Liver (tissue), 9 donors: ENCODE measurements around the gene CCDC172. TPM values are rescaled to one million over a fixed set of nuclear protein-coding genes. Genes with fewer than 3 reads are reported as not detected.

Source experiments
- DNase-seq: peaks from one replicate; pipeline ENCODE4 v3.0.0-alpha.2; 2017; ENCODE audit warnings: low spot score
- H3K27ac ChIP-seq, 2 donors: one replicate each; pipeline ENCODE4 v1.7.0; 2013; ENCODE audit warnings: inconsistent platforms in 2 of 2, low read length in 2 of 2, control low read depth in 1 of 2, low read depth in 1 of 2, mild to moderate bottlenecking in 1 of 2
- H3K27me3 ChIP-seq, 4 donors: one replicate each; pipeline versions ENCODE4 v1.6.1 to v1.7.0; 2013; ENCODE audit warnings: low read length in 3 of 4, inconsistent platforms in 1 of 4, mild to moderate bottlenecking in 1 of 4, moderate library complexity in 1 of 4; ENCODE audit not compliant: control insufficient read depth in 4 of 4, insufficient read depth in 4 of 4
- H3K36me3 ChIP-seq, 4 donors: one replicate each; pipeline versions ENCODE4 v1.6.1 to v1.7.0; 2013; ENCODE audit warnings: low read length in 3 of 4, mild to moderate bottlenecking in 3 of 4, low read depth in 1 of 4, moderate library complexity in 1 of 4; ENCODE audit not compliant: control insufficient read depth in 4 of 4, insufficient read depth in 3 of 4
- H3K4me1 ChIP-seq, 4 donors: one replicate each; pipeline versions ENCODE4 v1.6.1 to v1.7.0; 2013; ENCODE audit warnings: low read length in 3 of 4, mild to moderate bottlenecking in 3 of 4, moderate library complexity in 1 of 4; ENCODE audit not compliant: control insufficient read depth in 4 of 4, insufficient read depth in 4 of 4
- H3K4me3 ChIP-seq, 3 donors: one replicate each; pipeline versions ENCODE4 v1.6.1 to v1.7.0; 2013; ENCODE audit warnings: low read length in 3 of 3, control low read depth in 1 of 3, low read depth in 1 of 3, mild to moderate bottlenecking in 1 of 3
- H3K9ac ChIP-seq, 2 donors: one replicate each; pipeline ENCODE4 v1.7.0; 2013; ENCODE audit warnings: low read length in 2 of 2, mild to moderate bottlenecking in 2 of 2, moderate library complexity in 2 of 2, control low read depth in 1 of 2, low read depth in 1 of 2
- H3K9me3 ChIP-seq, 4 donors: one replicate each; pipeline versions ENCODE4 v1.6.1 to v1.7.0; 2013; ENCODE audit warnings: low read length in 3 of 4; ENCODE audit not compliant: control insufficient read depth in 4 of 4
- EGR1 ChIP-seq, 2 donors: IDR thresholded peaks; 2 replicates each; pipeline ENCODE4 v1.6.1; 2016 to 2018; ENCODE audit warnings: antibody characterized with exemption in 2 of 2, low read depth in 2 of 2
- FOXA1 ChIP-seq: IDR thresholded peaks from 2 replicates; pipeline ENCODE4 v1.6.1; 2016; ENCODE audit warnings: antibody characterized with exemption
- FOXA2 ChIP-seq: IDR thresholded peaks from 2 replicates; pipeline ENCODE4 v1.6.1; 2016; ENCODE audit warnings: antibody characterized with exemption
- GABPA ChIP-seq, 2 donors: IDR thresholded peaks in 1 of 2; conservative IDR thresholded peaks in 1 of 2; 2 replicates each; pipeline ENCODE4 v1.6.1; 2016; ENCODE audit warnings: antibody characterized with exemption in 2 of 2, mild to moderate bottlenecking in 1 of 2, moderate library complexity in 1 of 2
- HNF4A ChIP-seq, 2 donors: conservative IDR thresholded peaks; 2 replicates each; pipeline ENCODE4 v1.6.1; 2016; ENCODE audit warnings: antibody characterized with exemption in 2 of 2, mild to moderate bottlenecking in 2 of 2
- HNF4G ChIP-seq: IDR thresholded peaks from 2 replicates; pipeline ENCODE4 v1.6.1; 2016; ENCODE audit warnings: antibody characterized with exemption
- JUND ChIP-seq, 2 donors: IDR thresholded peaks; 2 replicates each; pipeline ENCODE4 v1.6.1; 2016; ENCODE audit warnings: antibody characterized with exemption in 2 of 2
- NR2F2 ChIP-seq: IDR thresholded peaks from 2 replicates; pipeline ENCODE4 v1.6.1; 2016; ENCODE audit warnings: antibody characterized with exemption
- RAD21 ChIP-seq, 2 donors: IDR thresholded peaks; 2 replicates each; pipeline ENCODE4 v1.6.1; 2016; ENCODE audit warnings: antibody characterized with exemption in 2 of 2, mild to moderate bottlenecking in 2 of 2
- RXRA ChIP-seq, 2 donors: IDR thresholded peaks; 2 replicates each; pipeline ENCODE4 v1.6.1; 2017 to 2018; ENCODE audit warnings: antibody characterized with exemption in 2 of 2, mild to moderate bottlenecking in 1 of 2
- SP1 ChIP-seq: IDR thresholded peaks from 2 replicates; pipeline ENCODE4 v1.6.1; 2018; ENCODE audit warnings: antibody characterized with exemption, mild to moderate bottlenecking
- TAF1 ChIP-seq: conservative IDR thresholded peaks from 2 replicates; pipeline ENCODE4 v1.6.1; 2016; ENCODE audit warnings: antibody characterized with exemption, mild to moderate bottlenecking
- YY1 ChIP-seq: IDR thresholded peaks from 2 replicates; pipeline ENCODE4 v1.6.1; 2016; ENCODE audit warnings: antibody characterized with exemption, mild to moderate bottlenecking
- WGBS: extraction: QIAGEN DNeasy Blood & Tissue Kit; methylation state at CpG from one replicate; pipeline ENCODE4 v1.1.7; 2013; 5-methylcytosine and 5-hydroxymethylcytosine counted together
- polyA plus RNA-seq, 2 donors: library from polyadenylated mRNA; stranded (reverse) in 1 of 2; unstranded in 1 of 2; fragments of 200-250 nt in 1 of 2; fragments of >200 nt in 1 of 2; fragmentation: Nextera tagmentation in 1 of 2; extraction: Ambion mirVana in 1 of 2; gene quantifications; one replicate each; pipeline versions ENCODE4 v1.2.1 to v1.2.3, GENCODE V29; 2013 to 2015
- total RNA-seq, 2 donors: library from RNA; depleted of rRNA; stranded (reverse); fragments of >200 nt; gene quantifications; one replicate each; pipeline ENCODE4 v1.2.3, GENCODE V29; 2014
- TF ChIP-seq, protein P1 (sequence below): IDR thresholded peaks from 2 replicates; pipeline ENCODE4 v1.6.1; 2016; ENCODE audit warnings: antibody characterized with exemption, mild to moderate bottlenecking
- TF ChIP-seq, protein P2 (sequence below): IDR thresholded peaks from 2 replicates; pipeline ENCODE4 v1.6.1; 2016; ENCODE audit warnings: antibody characterized with exemption
- TF ChIP-seq, protein P3 (sequence below): IDR thresholded peaks from 2 replicates; pipeline ENCODE4 v1.6.1; 2016; ENCODE audit warnings: antibody characterized with exemption
- TF ChIP-seq, protein P4 (sequence below): IDR thresholded peaks from 2 replicates; pipeline ENCODE4 v1.6.1; 2016; ENCODE audit warnings: antibody characterized with exemption
- TF ChIP-seq, protein P5 (sequence below): fragments of 150-350 bp; IDR thresholded peaks from 2 replicates; pipeline ENCODE4 v1.5.1; 2017; ENCODE audit warnings: improper control_type of control experiment, low read depth, low read length; ENCODE audit not compliant: missing input control
- donor health status: healthy.
- donor health status: healthy.
- donor health status: healthy.
- donor health status: healthy.
- donor health status: healthy.

CCDC172 gene
- total and polyA plus RNA-seq, 4 donors, result not detected

DNA sequence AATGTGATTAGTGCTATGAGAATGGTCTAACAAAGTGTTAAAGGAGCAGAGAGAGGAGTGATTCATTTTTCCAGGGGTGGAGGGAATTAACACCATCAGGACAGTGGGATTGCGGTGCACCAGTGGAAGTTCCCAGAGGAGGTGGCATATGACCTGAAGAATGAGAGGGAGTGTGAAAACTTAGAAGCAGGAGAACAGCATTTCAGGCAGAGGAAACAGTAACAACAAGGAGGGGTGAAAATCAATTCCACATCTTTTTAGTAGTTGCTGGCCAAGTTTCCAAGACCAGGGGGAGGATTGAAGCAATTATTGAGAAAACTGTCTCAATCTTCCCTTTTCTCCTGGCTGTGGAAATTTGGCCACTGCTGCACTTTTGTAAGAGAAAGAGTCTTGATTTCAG lies 23.7 kb upstream of the CCDC172 start:
- no peak overlapping the region for H3K9ac ChIP-seq

DNA sequence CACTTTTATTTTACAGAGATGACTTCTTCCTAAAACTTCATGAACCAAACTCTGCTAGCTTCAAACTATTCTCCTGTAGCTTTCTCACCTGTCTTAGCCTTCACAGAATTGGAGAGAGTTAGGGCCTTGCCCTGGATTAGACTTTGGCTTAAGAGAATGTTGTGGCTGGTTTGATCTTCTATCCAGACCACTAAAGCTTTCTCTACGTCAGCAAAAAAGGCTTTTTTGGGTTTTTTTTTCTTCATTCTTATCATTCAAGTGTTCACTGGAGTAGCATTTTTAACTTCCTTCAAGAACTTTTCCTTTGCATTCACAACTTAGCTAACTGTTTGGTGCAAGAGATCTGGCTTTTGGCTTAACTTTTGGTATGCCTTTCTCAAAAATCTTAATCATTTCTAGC lies 19.3 kb upstream of the CCDC172 start:
- 81% methylated on average over 1 of the region's 1 CpG for WGBS
- DNase-seq, result no peak
- Histone ChIP-seq H3K4me3 (no peak overlapping the region), H3K9me3 (no peaks in the 10 kb centered on the region), H3K27ac (no peak overlapping the region), H3K27me3 (no peaks in the 10 kb centered on the region), H3K36me3 (no peaks in the 10 kb centered on the region), H3K9ac (no peak overlapping the region), H3K4me1 (no peaks in the 10 kb centered on the region)
- TF ChIP-seq YY1 (no peak), HNF4A (conservative IDR thresholded peaks at IDR 0.05) (no peak), EGR1 (IDR thresholded peaks at IDR 0.05; ENCODE audit: low read depth in 2 of 2) (no peak), RXRA (IDR thresholded peaks at IDR 0.05) (no peak)
- TF ChIP-seq, protein P1, sequence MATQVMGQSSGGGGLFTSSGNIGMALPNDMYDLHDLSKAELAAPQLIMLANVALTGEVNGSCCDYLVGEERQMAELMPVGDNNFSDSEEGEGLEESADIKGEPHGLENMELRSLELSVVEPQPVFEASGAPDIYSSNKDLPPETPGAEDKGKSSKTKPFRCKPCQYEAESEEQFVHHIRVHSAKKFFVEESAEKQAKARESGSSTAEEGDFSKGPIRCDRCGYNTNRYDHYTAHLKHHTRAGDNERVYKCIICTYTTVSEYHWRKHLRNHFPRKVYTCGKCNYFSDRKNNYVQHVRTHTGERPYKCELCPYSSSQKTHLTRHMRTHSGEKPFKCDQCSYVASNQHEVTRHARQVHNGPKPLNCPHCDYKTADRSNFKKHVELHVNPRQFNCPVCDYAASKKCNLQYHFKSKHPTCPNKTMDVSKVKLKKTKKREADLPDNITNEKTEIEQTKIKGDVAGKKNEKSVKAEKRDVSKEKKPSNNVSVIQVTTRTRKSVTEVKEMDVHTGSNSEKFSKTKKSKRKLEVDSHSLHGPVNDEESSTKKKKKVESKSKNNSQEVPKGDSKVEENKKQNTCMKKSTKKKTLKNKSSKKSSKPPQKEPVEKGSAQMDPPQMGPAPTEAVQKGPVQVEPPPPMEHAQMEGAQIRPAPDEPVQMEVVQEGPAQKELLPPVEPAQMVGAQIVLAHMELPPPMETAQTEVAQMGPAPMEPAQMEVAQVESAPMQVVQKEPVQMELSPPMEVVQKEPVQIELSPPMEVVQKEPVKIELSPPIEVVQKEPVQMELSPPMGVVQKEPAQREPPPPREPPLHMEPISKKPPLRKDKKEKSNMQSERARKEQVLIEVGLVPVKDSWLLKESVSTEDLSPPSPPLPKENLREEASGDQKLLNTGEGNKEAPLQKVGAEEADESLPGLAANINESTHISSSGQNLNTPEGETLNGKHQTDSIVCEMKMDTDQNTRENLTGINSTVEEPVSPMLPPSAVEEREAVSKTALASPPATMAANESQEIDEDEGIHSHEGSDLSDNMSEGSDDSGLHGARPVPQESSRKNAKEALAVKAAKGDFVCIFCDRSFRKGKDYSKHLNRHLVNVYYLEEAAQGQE, result no peak
- TF ChIP-seq, protein P2, sequence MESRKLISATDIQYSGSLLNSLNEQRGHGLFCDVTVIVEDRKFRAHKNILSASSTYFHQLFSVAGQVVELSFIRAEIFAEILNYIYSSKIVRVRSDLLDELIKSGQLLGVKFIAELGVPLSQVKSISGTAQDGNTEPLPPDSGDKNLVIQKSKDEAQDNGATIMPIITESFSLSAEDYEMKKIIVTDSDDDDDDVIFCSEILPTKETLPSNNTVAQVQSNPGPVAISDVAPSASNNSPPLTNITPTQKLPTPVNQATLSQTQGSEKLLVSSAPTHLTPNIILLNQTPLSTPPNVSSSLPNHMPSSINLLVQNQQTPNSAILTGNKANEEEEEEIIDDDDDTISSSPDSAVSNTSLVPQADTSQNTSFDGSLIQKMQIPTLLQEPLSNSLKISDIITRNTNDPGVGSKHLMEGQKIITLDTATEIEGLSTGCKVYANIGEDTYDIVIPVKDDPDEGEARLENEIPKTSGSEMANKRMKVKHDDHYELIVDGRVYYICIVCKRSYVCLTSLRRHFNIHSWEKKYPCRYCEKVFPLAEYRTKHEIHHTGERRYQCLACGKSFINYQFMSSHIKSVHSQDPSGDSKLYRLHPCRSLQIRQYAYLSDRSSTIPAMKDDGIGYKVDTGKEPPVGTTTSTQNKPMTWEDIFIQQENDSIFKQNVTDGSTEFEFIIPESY, result no peak

More for the DNA sequence above, 23.7 kb upstream of the CCDC172 start:
- no peak overlapping the region for H3K4me3 ChIP-seq
- no peaks in the 10 kb centered on the region for H3K4me1 ChIP-seq
- TF ChIP-seq FOXA2, result no peak
- no peak for TF ChIP-seq NR2F2
- no peak for TF ChIP-seq EGR1 (IDR thresholded peaks at IDR 0.05; ENCODE audit: low read depth in 2 of 2)
- TF ChIP-seq, protein P2, result no peak
- TF ChIP-seq, protein P3, sequence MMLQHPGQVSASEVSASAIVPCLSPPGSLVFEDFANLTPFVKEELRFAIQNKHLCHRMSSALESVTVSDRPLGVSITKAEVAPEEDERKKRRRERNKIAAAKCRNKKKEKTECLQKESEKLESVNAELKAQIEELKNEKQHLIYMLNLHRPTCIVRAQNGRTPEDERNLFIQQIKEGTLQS, result no peak
- TF ChIP-seq HNF4G, result no peak
- no peak for TF ChIP-seq TAF1
- TF ChIP-seq, protein P1, result no peak
- no peak for TF ChIP-seq RAD21 (IDR thresholded peaks at IDR 0.05)
- no peak for TF ChIP-seq RXRA (IDR thresholded peaks at IDR 0.05)
- no peak for TF ChIP-seq GABPA (IDR thresholded peaks at IDR 0.05 in 1 of 2, conservative IDR thresholded peaks at IDR 0.05 in 1 of 2)
- no peak for TF ChIP-seq HNF4A (conservative IDR thresholded peaks at IDR 0.05)
- TF ChIP-seq SP1, result no peak
- TF ChIP-seq JUND (IDR thresholded peaks at IDR 0.05), result no peak
- no peak for TF ChIP-seq YY1
- TF ChIP-seq, protein P4, sequence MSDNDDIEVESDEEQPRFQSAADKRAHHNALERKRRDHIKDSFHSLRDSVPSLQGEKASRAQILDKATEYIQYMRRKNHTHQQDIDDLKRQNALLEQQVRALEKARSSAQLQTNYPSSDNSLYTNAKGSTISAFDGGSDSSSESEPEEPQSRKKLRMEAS, result no peak
- TF ChIP-seq, protein P5, sequence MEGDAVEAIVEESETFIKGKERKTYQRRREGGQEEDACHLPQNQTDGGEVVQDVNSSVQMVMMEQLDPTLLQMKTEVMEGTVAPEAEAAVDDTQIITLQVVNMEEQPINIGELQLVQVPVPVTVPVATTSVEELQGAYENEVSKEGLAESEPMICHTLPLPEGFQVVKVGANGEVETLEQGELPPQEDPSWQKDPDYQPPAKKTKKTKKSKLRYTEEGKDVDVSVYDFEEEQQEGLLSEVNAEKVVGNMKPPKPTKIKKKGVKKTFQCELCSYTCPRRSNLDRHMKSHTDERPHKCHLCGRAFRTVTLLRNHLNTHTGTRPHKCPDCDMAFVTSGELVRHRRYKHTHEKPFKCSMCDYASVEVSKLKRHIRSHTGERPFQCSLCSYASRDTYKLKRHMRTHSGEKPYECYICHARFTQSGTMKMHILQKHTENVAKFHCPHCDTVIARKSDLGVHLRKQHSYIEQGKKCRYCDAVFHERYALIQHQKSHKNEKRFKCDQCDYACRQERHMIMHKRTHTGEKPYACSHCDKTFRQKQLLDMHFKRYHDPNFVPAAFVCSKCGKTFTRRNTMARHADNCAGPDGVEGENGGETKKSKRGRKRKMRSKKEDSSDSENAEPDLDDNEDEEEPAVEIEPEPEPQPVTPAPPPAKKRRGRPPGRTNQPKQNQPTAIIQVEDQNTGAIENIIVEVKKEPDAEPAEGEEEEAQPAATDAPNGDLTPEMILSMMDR, result no peak
- TF ChIP-seq FOXA1, result no peak
- no peaks in the 10 kb centered on the region for H3K9me3 ChIP-seq
- no peak overlapping the region for H3K27ac ChIP-seq
- DNase-seq, result no peak
- no peaks in the 10 kb centered on the region for H3K36me3 ChIP-seq
- no peaks in the 10 kb centered on the region for H3K27me3 ChIP-seq
- WGBS, result 91% methylated on average over 1 of the region's 1 CpG
